GM19238 (cell line): ENCODE results near the gene ZSCAN12.
A peak's percentile ranks its signal among the peaks of the same experiment; 100 is the strongest.

Source experiments
- DNase-seq: peaks from one replicate; pipeline ENCODE4 v3.0.0; 2011; ENCODE audit warnings: low spot score; ENCODE audit not compliant: insufficient read length

ZSCAN12 gene

GRCh38 chr6:28354688-28355554, 44.6 kb downstream of the ZSCAN12 start:
- no peak for DNase-seq

GRCh38 chr6:28353981-28354676, 45.4 kb downstream of the ZSCAN12 start:
- DNase-seq = no peak

- no peak for DNase-seq
Measured at GRCh38 chr6:28353356-28353755, 46.2 kb downstream of the ZSCAN12 start.

GRCh38 chr6:28351493-28351925, 48.0 kb downstream of the ZSCAN12 start:
- DNase-seq = no peak

- no peak for DNase-seq
Measured at GRCh38 chr6:28351087-28351486, 48.5 kb downstream of the ZSCAN12 start.

- peak; percentile 76 for DNase-seq
Measured at GRCh38 chr6:28349892-28350737, 49.4 kb downstream of the ZSCAN12 start, which contains the start of gene ZKSCAN3. Gene ZKSCAN3 (plus strand): TSS chr6:28349947. CDS start chr6:28359587, 9,640 bp downstream.

GRCh38 chr6:28349344-28349891, 50.1 kb downstream of the ZSCAN12 start:
- no peak for DNase-seq

GRCh38 chr6:28347119-28347518, 52.4 kb downstream of the ZSCAN12 start:
- no peak for DNase-seq

GRCh38 chr6:28345201-28345600, 54.3 kb downstream of the ZSCAN12 start:
- no peak for DNase-seq

- DNase-seq = no peak
Measured at GRCh38 chr6:28343898-28344677, 55.5 kb downstream of the ZSCAN12 start.

- DNase-seq = no peak
Measured at GRCh38 chr6:28340310-28341095, 59.0 kb downstream of the ZSCAN12 start.

GRCh38 chr6:28337121-28337520, 62.4 kb downstream of the ZSCAN12 start:
- DNase-seq = no peak

GRCh38 chr6:28336284-28337120, 63.0 kb downstream of the ZSCAN12 start:
- no peak for DNase-seq

GRCh38 chr6:28335564-28336283, 63.8 kb downstream of the ZSCAN12 start, which contains the start of gene ZSCAN31:
Gene ZSCAN31 (minus strand): TSS chr6:28336148. CDS start chr6:28329683, 6,465 bp downstream.
- DNase-seq = peak; percentile 69

- no peak for DNase-seq
Measured at GRCh38 chr6:28335040-28335563, 64.4 kb downstream of the ZSCAN12 start.

- DNase-seq = no peak
Measured at GRCh38 chr6:28334286-28335039, 65.1 kb downstream of the ZSCAN12 start.

- DNase-seq = no peak
Measured at GRCh38 chr6:28333599-28334018, 65.9 kb downstream of the ZSCAN12 start.
